Endothelial cell of umbilical vein (primary cell): ENCODE measurements around the gene UBE2S. TPM values are rescaled to one million over a fixed set of nuclear protein-coding genes. Genes with fewer than 3 reads are reported as not detected.

Experiments used
- BruUV-seq: library from RNA; stranded (reverse); fragments of 400-500 nt; replicated peaks from 2 replicates; lab custom pipeline; 2021; lab: Mats Ljungman, UMichigan
- CTCF ChIA-PET: fragments of 300-600, 350-600 bp; sonication (Branson Sonifier 250); formaldehyde crosslinking; loops from one replicate; lab custom pipeline; 2021; ENCODE audit warnings: antibody characterized with exemption, inconsistent platforms; lab: Charles Lee
- POLR2A ChIA-PET: fragments of 300-600, 350-600 bp; sonication (Branson Sonifier 250); formaldehyde crosslinking; loops from one replicate; lab custom pipeline; 2021; ENCODE audit warnings: antibody characterized with exemption, inconsistent platforms; lab: Charles Lee
- DNase-seq: peaks from one replicate; pipeline ENCODE4 v3.0.0-alpha.2; 2011; ENCODE audit warnings: low read depth, low spot score
- FAIRE-seq: peaks from 2 replicates; lab custom pipeline; 2011; peaks lifted over from hg19 to GRCh38; lab: Jason Lieb, UNC
- H2AFZ ChIP-seq: 2 replicates; pipeline ENCODE4 v1.6.0; 2012; ENCODE audit warnings: low read depth, low read length, control low read depth, inconsistent platforms
- H3K27ac ChIP-seq: 2 replicates; pipeline ENCODE4 v1.5.1; 2011; ENCODE audit warnings: low read depth, mild to moderate bottlenecking, control low read depth, low read length, moderate library complexity; ENCODE audit not compliant: insufficient read depth
- H3K27me3 ChIP-seq, 2 experiments: 2 replicates each; pipeline versions ENCODE4 v1.6.0 to v1.6.1; 2011; ENCODE audit warnings: low read length in 2 of 2, mixed read lengths in 1 of 2; ENCODE audit not compliant: control insufficient read depth in 2 of 2, insufficient read depth in 2 of 2
- H3K36me3 ChIP-seq, 2 experiments: 2 replicates in 1 of 2; 3 replicates in 1 of 2; pipeline ENCODE4 v1.5.1; 2011; ENCODE audit warnings: low read length in 2 of 2, mild to moderate bottlenecking in 1 of 2, moderate library complexity in 1 of 2; ENCODE audit not compliant: control insufficient read depth in 2 of 2, insufficient read depth in 2 of 2; ENCODE audit errors: extremely low read depth in 1 of 2
- H3K4me1 ChIP-seq: 3 replicates; pipeline ENCODE4 v1.5.1; 2011; ENCODE audit warnings: mild to moderate bottlenecking, low read length; ENCODE audit not compliant: control insufficient read depth, insufficient read depth; ENCODE audit errors: extremely low read depth
- H3K4me2 ChIP-seq: 2 replicates; pipeline ENCODE4 v1.6.1; 2011; ENCODE audit warnings: low read length, control low read depth, mixed read lengths; ENCODE audit not compliant: insufficient read depth
- H3K4me3 ChIP-seq, 3 experiments: fragments of 200-600 bp in 1 of 3; sonication (generic), shearing (Covaris generic) in 1 of 3; replicated peaks in 1 of 3; 2 replicates each; pipeline ENCODE4 v1.5.1; 2011 to 2016; ENCODE audit warnings: control low read depth in 3 of 3, low read length in 3 of 3, mild to moderate bottlenecking in 2 of 3, inconsistent platforms in 1 of 3, low read depth in 1 of 3, moderate library complexity in 1 of 3; ENCODE audit not compliant: insufficient read depth in 1 of 3
- H3K79me2 ChIP-seq: 2 replicates; pipeline ENCODE4 v1.6.0; 2012; ENCODE audit warnings: low read length, inconsistent platforms; ENCODE audit not compliant: control insufficient read depth, insufficient read depth
- H3K9ac ChIP-seq: replicated peaks from 2 replicates; pipeline ENCODE3; 2011; ENCODE audit warnings: low read length, control low read depth; ENCODE audit not compliant: insufficient read depth; ENCODE audit errors: extremely low read depth
- H3K9me1 ChIP-seq: replicated peaks from 3 replicates; pipeline ENCODE4 v1.6.0; 2011; ENCODE audit warnings: mild to moderate bottlenecking, low read length; ENCODE audit not compliant: control insufficient read depth, insufficient read depth; ENCODE audit errors: extremely low read depth
- H3K9me3 ChIP-seq: replicated peaks from 2 replicates; pipeline ENCODE4 v1.5.1; 2012; ENCODE audit warnings: low read length, inconsistent platforms; ENCODE audit not compliant: control insufficient read depth, insufficient read depth
- H4K20me1 ChIP-seq: replicated peaks from 2 replicates; pipeline ENCODE3; 2011; ENCODE audit warnings: mild to moderate bottlenecking, low read length; ENCODE audit not compliant: control insufficient read depth, insufficient read depth; ENCODE audit errors: extremely low read depth
- CTCF ChIP-seq, 2 donors: IDR thresholded peaks; 1 replicate in 1 of 2; 2 replicates in 1 of 2; pipeline ENCODE4 v1.5.1; 2011; ENCODE audit warnings: low read length in 2 of 2, mild to moderate bottlenecking in 2 of 2, moderate library complexity in 2 of 2, control low read depth in 1 of 2, inconsistent platforms in 1 of 2, low read depth in 1 of 2; ENCODE audit not compliant: insufficient read depth in 1 of 2; ENCODE audit errors: extremely low read depth in 1 of 2
- EZH2 ChIP-seq: IDR thresholded peaks from 2 replicates; pipeline ENCODE4 v1.6.1; 2012; ENCODE audit warnings: borderline replicate concordance, low read depth, mild to moderate bottlenecking, moderate library complexity, low read length, inconsistent platforms; ENCODE audit not compliant: severe bottlenecking
- FOS ChIP-seq: IDR thresholded peaks from 2 replicates; pipeline ENCODE4 v1.6.1; 2011; ENCODE audit warnings: mild to moderate bottlenecking, low read length, moderate library complexity, borderline replicate concordance; ENCODE audit not compliant: insufficient read depth
- GATA2 ChIP-seq: IDR thresholded peaks from 2 replicates; pipeline ENCODE4 v1.7.0; 2011; ENCODE audit warnings: low read depth, mild to moderate bottlenecking, moderate library complexity, mixed read lengths, low read length; ENCODE audit not compliant: insufficient read length, insufficient read depth
- JUN ChIP-seq: IDR thresholded peaks from 2 replicates; pipeline ENCODE4 v1.6.1; 2011; ENCODE audit warnings: borderline replicate concordance, low read depth; ENCODE audit not compliant: insufficient read length, insufficient read depth
- MAX ChIP-seq: IDR thresholded peaks from 2 replicates; pipeline ENCODE4 v1.6.1; 2011; ENCODE audit not compliant: insufficient read depth, insufficient read length
- MYC ChIP-seq: IDR thresholded peaks from one replicate; pipeline ENCODE4 v1.6.1; 2011; ENCODE audit warnings: mild to moderate bottlenecking, low read depth, low read length
- POLR2A ChIP-seq: IDR thresholded peaks from 2 replicates; pipeline ENCODE4 v1.6.1; 2012; ENCODE audit warnings: low read depth, mild to moderate bottlenecking, control low read depth, low read length
- POLR2AphosphoS5 ChIP-seq: IDR thresholded peaks from 2 replicates; pipeline ENCODE4 v1.6.1; 2012; ENCODE audit warnings: low read depth, mild to moderate bottlenecking, control low read depth, low read length, moderate library complexity; ENCODE audit not compliant: insufficient read depth
- dilution Hi-C: fragments of 300-500 bp; cut with MboI; formaldehyde crosslinking; loops from one replicate; pipeline ENCODE4 v1.15.0; 2019; ENCODE audit warnings: low sequenced_read_pairs; ENCODE audit not compliant: extremely low pct_ligation_motif_present
- intact Hi-C: fragments of 100-400 bp; cut with micrococcal nuclease; formaldehyde crosslinking; loops from one replicate; pipeline ENCODE4 v1.10.0; 2022
- polyA plus RNA-seq, 4 experiments: library from polyadenylated mRNA; depleted of rRNA in 3 of 4; stranded (reverse) in 3 of 4; unstranded in 1 of 4; fragments of >200 nt; gene quantifications; 2 replicates each; pipeline versions ENCODE4 v1.2.1 to v1.2.3, GENCODE V29; 2011 to 2012; ENCODE audit warnings: missing spikeins in 1 of 4
- total RNA-seq: library from RNA; stranded (reverse); gene quantifications from 2 replicates; pipeline ENCODE4 v1.2.3, GENCODE V29; 2021

The UBE2S gene
- total and polyA plus RNA-seq, 2 donors (not counting 3 experiments of a cell fraction or from before 2014, with no cell fraction given) = 183 to 257 TPM

- H3K4me3 ChIP-seq = no peak overlapping the region
- TF ChIP-seq EZH2 = no peak
- TF ChIP-seq POLR2A = no peak
- no peak for TF ChIP-seq MYC
- TF ChIP-seq POLR2AphosphoS5 = no peak
- no peak for TF ChIP-seq FOS
- no peak for TF ChIP-seq JUN
- no peak for TF ChIP-seq CTCF (IDR thresholded peaks at IDR 0.05; ENCODE audit: extremely low read depth in 1 of 2, insufficient read depth in 1 of 2, low read depth in 1 of 2, low read length in 2 of 2)
- no peak for TF ChIP-seq GATA2
- TF ChIP-seq MAX = no peak
- dilution Hi-C loops = no loop called here
- H3K27ac ChIP-seq = no peak overlapping the region
- ChIA-PET POLR2A (no interaction called here), CTCF (interaction anchor here (1.1 to 1.3 kb wide), 2 partner anchors 11 to 153 kb away, joined by 4 to 5 read pairs; partner anchors contain the start of gene KMT5C)
- peaks cover 20 to 26% of the 10 kb centered on the region in 2 experiments for H3K27me3 ChIP-seq
- H3K9ac ChIP-seq = no peak overlapping the region
- intact Hi-C loops = no loop called here
- H3K4me1 ChIP-seq = peaks cover 4% of the 10 kb centered on the region
- H4K20me1 ChIP-seq = no peaks in the 10 kb centered on the region
- H2AFZ ChIP-seq = no peak overlapping the region
- H3K4me2 ChIP-seq = no peak overlapping the region
- H3K79me2 ChIP-seq = no peaks in the 10 kb centered on the region
- DNase-seq (no peak), FAIRE-seq (no peak)
- no peaks in the 10 kb centered on the region for H3K9me3 ChIP-seq
- no peaks in the 10 kb centered on the region for H3K9me1 ChIP-seq
- H3K36me3 ChIP-seq = no peaks in the 10 kb centered on the region
- no TSS peak for BruUV-seq
Observed at GRCh38 chr19:55350620-55351315, 56.8 kb downstream of the UBE2S start.

Other genes starting within 250 kb of the UBE2S start
Only the 30 nearest of the 32 such genes appear.
- gene SYT5, start 227.5 kb downstream of the UBE2S start, total RNA-seq = 0.42 TPM in 1 of 2 replicates, not detected in the other
- not detected in 2 replicates for gene SYT5, start 227.5 kb downstream of the UBE2S start, polyA plus RNA-seq
- 0.51 and 1.00 TPM in 2 replicates for gene PTPRH, start 198.3 kb downstream of the UBE2S start, total RNA-seq
- 0.10 and 0.14 TPM in 2 replicates for gene PTPRH, start 198.3 kb downstream of the UBE2S start, polyA plus RNA-seq
- gene TMEM86B, start 179.0 kb downstream of the UBE2S start, total RNA-seq = 4.1 and 5.4 TPM in 2 replicates
- 4.5 and 5.8 TPM in 2 replicates for gene TMEM86B, start 179.0 kb downstream of the UBE2S start, polyA plus RNA-seq
- gene PPP6R1, start 148.8 kb downstream of the UBE2S start, total RNA-seq = 68.3 and 71.8 TPM in 2 replicates
- gene PPP6R1, start 148.8 kb downstream of the UBE2S start, polyA plus RNA-seq = 35.7 and 36.0 TPM in 2 replicates
- 30.4 and 38.5 TPM in 2 replicates for gene HSPBP1, start 127.7 kb downstream of the UBE2S start, total RNA-seq
- 47.5 and 60.3 TPM in 2 replicates for gene HSPBP1, start 127.7 kb downstream of the UBE2S start, polyA plus RNA-seq
- gene BRSK1, start 123.8 kb downstream of the UBE2S start, total RNA-seq = 0.44 and 0.46 TPM in 2 replicates
- gene BRSK1, start 123.8 kb downstream of the UBE2S start, polyA plus RNA-seq = 0.33 and 0.68 TPM in 2 replicates
- gene TMEM150B, start 82.4 kb downstream of the UBE2S start, total RNA-seq = not detected in 2 replicates
- not detected in 2 replicates for gene TMEM150B, start 82.4 kb downstream of the UBE2S start, polyA plus RNA-seq
- 11.4 and 13.5 TPM in 2 replicates for gene KMT5C, start 67.9 kb downstream of the UBE2S start, total RNA-seq
- gene KMT5C, start 67.9 kb downstream of the UBE2S start, polyA plus RNA-seq = 7.2 and 11.6 TPM in 2 replicates
- gene COX6B2, start 53.1 kb downstream of the UBE2S start, total RNA-seq = not detected in 2 replicates
- gene COX6B2, start 53.1 kb downstream of the UBE2S start, polyA plus RNA-seq = not detected in 2 replicates
- not detected in 2 replicates for gene GARIN5B, start 44.5 kb downstream of the UBE2S start, total RNA-seq
- gene GARIN5B, start 44.5 kb downstream of the UBE2S start, polyA plus RNA-seq = not detected in 2 replicates
- not detected in 2 replicates for gene IL11, start 37.3 kb downstream of the UBE2S start, total RNA-seq
- gene IL11, start 37.3 kb downstream of the UBE2S start, polyA plus RNA-seq = 0.11 TPM in 1 of 2 replicates, not detected in the other
- gene TMEM190, start 31.0 kb downstream of the UBE2S start, total RNA-seq = not detected in 2 replicates
- not detected in 2 replicates for gene TMEM190, start 31.0 kb downstream of the UBE2S start, polyA plus RNA-seq
- gene TMEM238, start 23.5 kb downstream of the UBE2S start, total RNA-seq = 0.35 TPM in 1 of 2 replicates, not detected in the other
- gene TMEM238, start 23.5 kb downstream of the UBE2S start, polyA plus RNA-seq = 0.18 TPM in 1 of 2 replicates, not detected in the other
- gene RPL28, start 21.9 kb downstream of the UBE2S start, total RNA-seq = 1,738 and 1,872 TPM in 2 replicates
- gene RPL28, start 21.9 kb downstream of the UBE2S start, polyA plus RNA-seq = 3,435 and 4,297 TPM in 2 replicates
- gene SHISA7, start 35.5 kb upstream of the UBE2S start, total RNA-seq = not detected in 2 replicates
- not detected in 2 replicates for gene SHISA7, start 35.5 kb upstream of the UBE2S start, polyA plus RNA-seq
- gene ISOC2, start 53.9 kb upstream of the UBE2S start, total RNA-seq = 43.6 and 49.3 TPM in 2 replicates
- gene ISOC2, start 53.9 kb upstream of the UBE2S start, polyA plus RNA-seq = 68.7 and 96.5 TPM in 2 replicates
- gene C19orf85, start 57.0 kb upstream of the UBE2S start, total RNA-seq = not detected in 2 replicates
- not detected in 2 replicates for gene C19orf85, start 57.0 kb upstream of the UBE2S start, polyA plus RNA-seq
- gene ZNF628, start 68.8 kb upstream of the UBE2S start, total RNA-seq = 9.0 and 10.4 TPM in 2 replicates
- 2.0 and 2.5 TPM in 2 replicates for gene ZNF628, start 68.8 kb upstream of the UBE2S start, polyA plus RNA-seq
- 34.4 and 44.7 TPM in 2 replicates for gene NAT14, start 77.4 kb upstream of the UBE2S start, total RNA-seq
- 39.1 and 42.6 TPM in 2 replicates for gene NAT14, start 77.4 kb upstream of the UBE2S start, polyA plus RNA-seq
- 1.0 and 1.3 TPM in 2 replicates for gene SSC5D, start 80.6 kb upstream of the UBE2S start, total RNA-seq
- gene SSC5D, start 80.6 kb upstream of the UBE2S start, polyA plus RNA-seq = 0.47 and 0.49 TPM in 2 replicates
- not detected in 2 replicates for gene SBK2, start 129.3 kb upstream of the UBE2S start, total RNA-seq
- gene SBK2, start 129.3 kb upstream of the UBE2S start, polyA plus RNA-seq = not detected in 2 replicates
- 0.25 and 0.62 TPM in 2 replicates for gene SBK3, start 137.8 kb upstream of the UBE2S start, total RNA-seq
- gene SBK3, start 137.8 kb upstream of the UBE2S start, polyA plus RNA-seq = 0.18 and 0.19 TPM in 2 replicates
- 15.7 and 15.9 TPM in 2 replicates for gene ZNF579, start 173.1 kb upstream of the UBE2S start, total RNA-seq
- 9.9 and 11.6 TPM in 2 replicates for gene ZNF579, start 173.1 kb upstream of the UBE2S start, polyA plus RNA-seq
- 14.7 and 15.6 TPM in 2 replicates for gene FIZ1, start 191.7 kb upstream of the UBE2S start, total RNA-seq
- gene FIZ1, start 191.7 kb upstream of the UBE2S start, polyA plus RNA-seq = 6.6 and 7.0 TPM in 2 replicates
- 14.2 and 15.2 TPM in 2 replicates for gene ZNF524, start 192.5 kb upstream of the UBE2S start, total RNA-seq
- gene ZNF524, start 192.5 kb upstream of the UBE2S start, polyA plus RNA-seq = 15.4 and 22.5 TPM in 2 replicates
- gene ZNF865, start 197.9 kb upstream of the UBE2S start, total RNA-seq = 10.1 and 11.4 TPM in 2 replicates
- gene ZNF865, start 197.9 kb upstream of the UBE2S start, polyA plus RNA-seq = 4.0 and 5.2 TPM in 2 replicates
- 4.9 and 7.1 TPM in 2 replicates for gene ZNF784, start 216.8 kb upstream of the UBE2S start, total RNA-seq
- gene ZNF784, start 216.8 kb upstream of the UBE2S start, polyA plus RNA-seq = 4.9 and 5.6 TPM in 2 replicates
- gene ZNF580, start 233.2 kb upstream of the UBE2S start, total RNA-seq = 32.5 and 41.1 TPM in 2 replicates
- gene ZNF580, start 233.2 kb upstream of the UBE2S start, polyA plus RNA-seq = 13.7 and 16.9 TPM in 2 replicates
- 27.8 and 31.4 TPM in 2 replicates for gene ZNF581, start 235.9 kb upstream of the UBE2S start, total RNA-seq
- gene ZNF581, start 235.9 kb upstream of the UBE2S start, polyA plus RNA-seq = 32.3 and 37.0 TPM in 2 replicates
- 11.8 and 13.2 TPM in 2 replicates for gene CCDC106, start 240.4 kb upstream of the UBE2S start, total RNA-seq
- 12.0 and 17.8 TPM in 2 replicates for gene CCDC106, start 240.4 kb upstream of the UBE2S start, polyA plus RNA-seq